K562 (cell line): ENCODE results near the gene KCND3. TPM values are rescaled to one million over a fixed set of nuclear protein-coding genes. Genes with fewer than 3 reads are reported as not detected.

ENCODE experiments used
- ATAC-seq: fragments of 200-7000 bp; cut with Tn5 transposase; 3 replicates; pipeline ENCODE4 v1.9.1; 2020; ENCODE audit warnings: moderate library complexity
- BruUV-seq: library from RNA; stranded (reverse); fragments of 400-500 nt; replicated peaks from 2 replicates; lab custom pipeline; 2021; lab: Mats Ljungman, UMichigan
- CTCF ChIA-PET: fragments of 300-600 bp; formaldehyde crosslinking; extraction: SDS; loops from one replicate; lab custom pipeline; 2021; ENCODE audit warnings: low intra/inter-chr PET ratio; lab: Yijun Ruan, JAX
- POLR2A ChIA-PET: fragments of 300-600, 350-650 bp; sonication (Branson Sonifier 250); formaldehyde crosslinking; extraction: SDS; loops from one replicate; lab custom pipeline; 2021; ENCODE audit warnings: antibody characterized with exemption, inconsistent platforms; lab: Yijun Ruan, JAX
- DNase-seq, 4 experiments: peaks; one replicate each; pipeline versions ENCODE4 v3.0.0 to v3.0.0-alpha.2; 2011 to 2018; ENCODE audit warnings: low spot score in 3 of 4, mixed read lengths in 3 of 4; ENCODE audit errors: extremely low read depth in 1 of 4
- FAIRE-seq: peaks from 2 replicates; lab custom pipeline; 2011; peaks lifted over from hg19 to GRCh38; lab: Jason Lieb, UNC
- H2AFZ ChIP-seq: 2 replicates; pipeline ENCODE4 v1.6.0; 2011; ENCODE audit warnings: low read depth, low read length, control low read depth, inconsistent platforms
- H3K27ac ChIP-seq: fragments of 200-600 bp; 3 replicates; pipeline ENCODE4 v1.8.0; 2011; ENCODE audit warnings: low read depth, mild to moderate bottlenecking, control low read depth, inconsistent platforms, low read length, moderate library complexity, mixed read lengths; ENCODE audit errors: extremely low read depth
- H3K27me3 ChIP-seq, 2 experiments: fragments of 300-600 bp in 1 of 2; 2 replicates in 1 of 2; 3 replicates in 1 of 2; pipeline versions ENCODE4 v1.6.0 to v1.8.0; 2011; ENCODE audit warnings: inconsistent platforms in 2 of 2, low read length in 2 of 2, mild to moderate bottlenecking in 1 of 2, mixed read lengths in 1 of 2, moderate library complexity in 1 of 2; ENCODE audit not compliant: control insufficient read depth in 2 of 2, insufficient read depth in 2 of 2
- H3K36me3 ChIP-seq: fragments of 300-600 bp; 3 replicates; pipeline ENCODE4 v1.8.0; 2011; ENCODE audit warnings: mild to moderate bottlenecking, low read length, inconsistent platforms; ENCODE audit not compliant: control insufficient read depth, insufficient read depth
- H3K4me1 ChIP-seq, 2 experiments: fragments of 200-600 bp in 1 of 2; replicated peaks in 1 of 2; 2 replicates in 1 of 2; 3 replicates in 1 of 2; pipeline versions ENCODE4 v1.5.1 to v1.8.0; 2011; ENCODE audit warnings: inconsistent platforms in 2 of 2, low read length in 2 of 2, mild to moderate bottlenecking in 1 of 2, mixed read lengths in 1 of 2, moderate library complexity in 1 of 2; ENCODE audit not compliant: control insufficient read depth in 2 of 2, insufficient read depth in 2 of 2
- H3K4me2 ChIP-seq: 2 replicates; pipeline ENCODE4 v1.6.1; 2011; ENCODE audit warnings: low read length, control low read depth, inconsistent platforms, mixed read lengths; ENCODE audit not compliant: insufficient read depth
- H3K4me3 ChIP-seq: fragments of 200-600 bp; sonication (generic), shearing (Covaris generic); 2 replicates; pipeline ENCODE4 v1.5.1; 2016; ENCODE audit warnings: control low read depth, inconsistent platforms
- H3K79me2 ChIP-seq: fragments of 200-600 bp; 3 replicates; pipeline ENCODE4 v1.8.0; 2011; ENCODE audit warnings: low read length, inconsistent platforms; ENCODE audit not compliant: control insufficient read depth, insufficient read depth
- H3K9ac ChIP-seq, 2 experiments: 2 replicates each; pipeline versions ENCODE4 v1.6.0 to v1.6.1; 2011; ENCODE audit warnings: low read depth in 2 of 2, low read length in 2 of 2, control low read depth in 1 of 2, inconsistent platforms in 1 of 2, mild to moderate bottlenecking in 1 of 2, mixed read lengths in 1 of 2; ENCODE audit not compliant: insufficient read depth in 1 of 2
- H3K9me1 ChIP-seq: one replicate; pipeline ENCODE4 v1.6.0; 2011; ENCODE audit warnings: inconsistent platforms, mild to moderate bottlenecking, low read length, moderate library complexity; ENCODE audit not compliant: control insufficient read depth, insufficient read depth
- H3K9me3 ChIP-seq: replicated peaks from 2 replicates; pipeline ENCODE4 v1.5.1; 2011; ENCODE audit warnings: low read depth, low read length, inconsistent platforms; ENCODE audit not compliant: control insufficient read depth, insufficient read depth
- H4K20me1 ChIP-seq: replicated peaks from 2 replicates; pipeline ENCODE4 v1.6.1; 2011; ENCODE audit warnings: low read length, inconsistent platforms, mixed read lengths; ENCODE audit not compliant: control insufficient read depth, insufficient read depth
- MAZ ChIP-seq, 2 experiments: fragments of 450-650 bp in 1 of 2; sonication (generic) in 1 of 2; formaldehyde crosslinking; IDR thresholded peaks in 1 of 2; conservative IDR thresholded peaks in 1 of 2; 2 replicates each; pipeline versions ENCODE4 v1.4.0 to v1.5.0; 2020; ENCODE audit warnings: mild to moderate bottlenecking in 1 of 2, missing genetic modification reagents in 1 of 2
- NR2F6 ChIP-seq: fragments of 450-650 bp; formaldehyde crosslinking; IDR thresholded peaks from 2 replicates; pipeline ENCODE4 v1.4.0; 2020; ENCODE audit warnings: mild to moderate bottlenecking
- POU5F1 ChIP-seq: fragments of 150-350 bp; IDR thresholded peaks from 2 replicates; pipeline ENCODE4 v1.6.1; 2014; ENCODE audit warnings: borderline replicate concordance, low read length, low read depth, mild to moderate bottlenecking; ENCODE audit not compliant: partially characterized antibody
- RBM25 ChIP-seq: fragments of 200-400 bp; formaldehyde crosslinking; IDR thresholded peaks from 2 replicates; pipeline ENCODE4 v1.6.1; 2018; ENCODE audit warnings: low read length, low read depth, moderate library complexity; ENCODE audit not compliant: severe bottlenecking
- TAF9B ChIP-seq: fragments of 450-650 bp; IDR thresholded peaks from 2 replicates; pipeline ENCODE4 v1.6.1; 2018; ENCODE audit warnings: mild to moderate bottlenecking; ENCODE audit not compliant: partially characterized antibody
- ZNF699 ChIP-seq: fragments of 250-450 bp; sonication (Bioruptor Pico); IDR thresholded peaks from 2 replicates; pipeline ENCODE4 v1.8.0; 2021; ENCODE audit warnings: mild to moderate bottlenecking, moderate library complexity; ENCODE audit not compliant: insufficient replicate concordance
- WGBS: fragments of 100-300 bp; shearing (Covaris generic); methylation state at CpG from one replicate; pipeline ENCODE4 v1.1.6; 2016; ENCODE audit warnings: low coverage, mixed read lengths; ENCODE audit not compliant: insufficient coverage; ENCODE audit errors: missing lambda C conversion rate; 5-methylcytosine and 5-hydroxymethylcytosine counted together
- in situ Hi-C: fragments of 300-500 bp; cut with MboI; formaldehyde crosslinking; loops from 4 replicates; pipeline ENCODE4 v1.15.0; 2018; ENCODE audit warnings: inconsistent platforms, mixed read lengths
- intact Hi-C: fragments of 100-400 bp; cut with micrococcal nuclease; formaldehyde crosslinking; loops from 2 replicates; pipeline ENCODE4 v1.14.2; 2022
- polyA plus RNA-seq, 8 experiments: library from polyadenylated mRNA; depleted of rRNA in 4 of 8; stranded (reverse) in 5 of 8; unstranded in 3 of 8; fragments of >200 nt; fragmentation: Nextera tagmentation in 2 of 8; fragmentation: Illumina TruSeq in 1 of 8; extraction: Ambion mirVana in 2 of 8; extraction: Trizol in 1 of 8; gene quantifications; 2 replicates each; pipeline versions ENCODE4 v1.2.1 to v1.2.3, GENCODE V29; 2011 to 2014; ENCODE audit warnings: inconsistent platforms in 1 of 8, missing spikeins in 1 of 8
- total RNA-seq, 7 experiments: library from RNA; depleted of rRNA in 6 of 7; stranded (reverse); fragments of >200 nt in 6 of 7; fragmentation: Illumina TruSeq in 2 of 7; extraction: Trizol in 2 of 7; gene quantifications; 2 replicates each; pipeline versions ENCODE4 v1.2.1 to v1.2.3, GENCODE V29; 2011 to 2021; ENCODE audit warnings: low replicate concordance in 1 of 7
- TF ChIP-seq, protein P1 (sequence below): fragments of 450-650 bp; formaldehyde crosslinking; IDR thresholded peaks from 2 replicates; pipeline ENCODE4 v1.4.0; 2022; ENCODE audit warnings: mild to moderate bottlenecking, moderate library complexity
- TF ChIP-seq, protein P2 (sequence below): fragments of 250-450 bp; sonication (Bioruptor Pico); IDR thresholded peaks from 2 replicates; pipeline ENCODE4 v1.4.0; 2020
- TF ChIP-seq, protein P3 (sequence below): IDR thresholded peaks from 2 replicates; pipeline ENCODE4 v1.6.1; 2014; ENCODE audit warnings: antibody characterized with exemption
- TF ChIP-seq, protein P4 (sequence below), 2 experiments: fragments of 450-650 bp; formaldehyde crosslinking in 1 of 2; IDR thresholded peaks; 2 replicates each; pipeline versions ENCODE4 v1.4.0 to v1.6.1; 2014 to 2020; ENCODE audit warnings: mild to moderate bottlenecking in 2 of 2, borderline replicate concordance in 1 of 2, low read depth in 1 of 2

KCND3 gene
- total and polyA plus RNA-seq, 9 of the 15 experiments (the other 6 are each of a cell fraction or from before 2014, with no cell fraction given): not detected

DNA sequence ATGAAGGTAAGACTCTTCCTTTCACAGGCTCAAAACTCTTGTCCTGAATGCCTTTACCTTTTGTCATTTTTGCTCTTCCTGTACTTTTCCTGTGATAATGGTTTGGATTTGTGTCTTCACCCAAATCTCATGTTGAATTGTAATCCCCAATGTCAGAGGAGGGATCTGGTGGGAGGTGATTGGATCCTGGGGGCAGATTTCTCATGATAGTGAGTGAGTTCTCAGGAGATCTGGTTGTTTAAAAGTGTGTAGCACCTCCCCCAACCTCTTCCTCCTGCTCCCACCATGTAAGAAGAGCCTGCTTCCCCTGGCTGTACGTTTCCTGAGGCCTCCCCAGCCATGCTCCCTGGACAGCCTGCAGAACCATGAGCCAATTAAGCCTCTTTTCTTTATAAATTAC is 158.3 kb downstream of the KCND3 start:
- H3K27me3 ChIP-seq: peaks cover 2 to 13% of the 10 kb centered on the region in 2 experiments; a peak in 2 of 5 replicates
- intact Hi-C loops (no loop called here), in situ Hi-C loops (no loop called here)
- H3K79me2 ChIP-seq: no peaks in the 10 kb centered on the region
- H3K9ac ChIP-seq: no peak overlapping the region
- H3K27ac ChIP-seq: no peak overlapping the region
- no peaks in the 10 kb centered on the region for H3K4me1 ChIP-seq
- H3K9me1 ChIP-seq: no peaks in the 10 kb centered on the region
- 0% methylated on average over 1 of the region's 1 CpG for whole genome bisulfite sequencing
- ATAC-seq (no peak), FAIRE-seq (no peak), DNase-seq (no peak)
- CTCF ChIA-PET: no interaction called here
- no peak overlapping the region for H2AFZ ChIP-seq
- no peaks in the 10 kb centered on the region for H4K20me1 ChIP-seq
- no TSS peak for BruUV-seq
- no peaks in the 10 kb centered on the region for H3K9me3 ChIP-seq
- POLR2A ChIA-PET: no interaction called here
- H3K4me2 ChIP-seq: no peak overlapping the region
- H3K36me3 ChIP-seq: no peaks in the 10 kb centered on the region
- H3K4me3 ChIP-seq: no peak overlapping the region
- TF ChIP-seq MAZ (CRISPR knock-in tag; conservative IDR thresholded peaks at IDR 0.05 in 1 of 2, IDR thresholded peaks at IDR 0.05 in 1 of 2) (no peak), NR2F6 (CRISPR knock-in tag) (no peak), POU5F1 (no peak), TAF9B (no peak), RBM25 (no peak), ZNF699 (no peak)
- TF ChIP-seq, protein P1, sequence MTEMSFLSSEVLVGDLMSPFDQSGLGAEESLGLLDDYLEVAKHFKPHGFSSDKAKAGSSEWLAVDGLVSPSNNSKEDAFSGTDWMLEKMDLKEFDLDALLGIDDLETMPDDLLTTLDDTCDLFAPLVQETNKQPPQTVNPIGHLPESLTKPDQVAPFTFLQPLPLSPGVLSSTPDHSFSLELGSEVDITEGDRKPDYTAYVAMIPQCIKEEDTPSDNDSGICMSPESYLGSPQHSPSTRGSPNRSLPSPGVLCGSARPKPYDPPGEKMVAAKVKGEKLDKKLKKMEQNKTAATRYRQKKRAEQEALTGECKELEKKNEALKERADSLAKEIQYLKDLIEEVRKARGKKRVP: no peak
- TF ChIP-seq, protein P2, sequence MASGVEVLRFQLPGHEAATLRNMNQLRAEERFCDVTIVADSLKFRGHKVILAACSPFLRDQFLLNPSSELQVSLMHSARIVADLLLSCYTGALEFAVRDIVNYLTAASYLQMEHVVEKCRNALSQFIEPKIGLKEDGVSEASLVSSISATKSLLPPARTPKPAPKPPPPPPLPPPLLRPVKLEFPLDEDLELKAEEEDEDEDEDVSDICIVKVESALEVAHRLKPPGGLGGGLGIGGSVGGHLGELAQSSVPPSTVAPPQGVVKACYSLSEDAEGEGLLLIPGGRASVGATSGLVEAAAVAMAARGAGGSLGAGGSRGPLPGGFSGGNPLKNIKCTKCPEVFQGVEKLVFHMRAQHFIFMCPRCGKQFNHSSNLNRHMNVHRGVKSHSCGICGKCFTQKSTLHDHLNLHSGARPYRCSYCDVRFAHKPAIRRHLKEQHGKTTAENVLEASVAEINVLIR: no peak
- TF ChIP-seq, protein P3, sequence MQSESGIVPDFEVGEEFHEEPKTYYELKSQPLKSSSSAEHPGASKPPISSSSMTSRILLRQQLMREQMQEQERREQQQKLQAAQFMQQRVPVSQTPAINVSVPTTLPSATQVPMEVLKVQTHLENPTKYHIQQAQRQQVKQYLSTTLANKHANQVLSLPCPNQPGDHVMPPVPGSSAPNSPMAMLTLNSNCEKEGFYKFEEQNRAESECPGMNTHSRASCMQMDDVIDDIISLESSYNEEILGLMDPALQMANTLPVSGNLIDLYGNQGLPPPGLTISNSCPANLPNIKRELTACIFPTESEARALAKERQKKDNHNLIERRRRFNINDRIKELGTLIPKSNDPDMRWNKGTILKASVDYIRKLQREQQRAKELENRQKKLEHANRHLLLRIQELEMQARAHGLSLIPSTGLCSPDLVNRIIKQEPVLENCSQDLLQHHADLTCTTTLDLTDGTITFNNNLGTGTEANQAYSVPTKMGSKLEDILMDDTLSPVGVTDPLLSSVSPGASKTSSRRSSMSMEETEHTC: no peak
- TF ChIP-seq, protein P4, sequence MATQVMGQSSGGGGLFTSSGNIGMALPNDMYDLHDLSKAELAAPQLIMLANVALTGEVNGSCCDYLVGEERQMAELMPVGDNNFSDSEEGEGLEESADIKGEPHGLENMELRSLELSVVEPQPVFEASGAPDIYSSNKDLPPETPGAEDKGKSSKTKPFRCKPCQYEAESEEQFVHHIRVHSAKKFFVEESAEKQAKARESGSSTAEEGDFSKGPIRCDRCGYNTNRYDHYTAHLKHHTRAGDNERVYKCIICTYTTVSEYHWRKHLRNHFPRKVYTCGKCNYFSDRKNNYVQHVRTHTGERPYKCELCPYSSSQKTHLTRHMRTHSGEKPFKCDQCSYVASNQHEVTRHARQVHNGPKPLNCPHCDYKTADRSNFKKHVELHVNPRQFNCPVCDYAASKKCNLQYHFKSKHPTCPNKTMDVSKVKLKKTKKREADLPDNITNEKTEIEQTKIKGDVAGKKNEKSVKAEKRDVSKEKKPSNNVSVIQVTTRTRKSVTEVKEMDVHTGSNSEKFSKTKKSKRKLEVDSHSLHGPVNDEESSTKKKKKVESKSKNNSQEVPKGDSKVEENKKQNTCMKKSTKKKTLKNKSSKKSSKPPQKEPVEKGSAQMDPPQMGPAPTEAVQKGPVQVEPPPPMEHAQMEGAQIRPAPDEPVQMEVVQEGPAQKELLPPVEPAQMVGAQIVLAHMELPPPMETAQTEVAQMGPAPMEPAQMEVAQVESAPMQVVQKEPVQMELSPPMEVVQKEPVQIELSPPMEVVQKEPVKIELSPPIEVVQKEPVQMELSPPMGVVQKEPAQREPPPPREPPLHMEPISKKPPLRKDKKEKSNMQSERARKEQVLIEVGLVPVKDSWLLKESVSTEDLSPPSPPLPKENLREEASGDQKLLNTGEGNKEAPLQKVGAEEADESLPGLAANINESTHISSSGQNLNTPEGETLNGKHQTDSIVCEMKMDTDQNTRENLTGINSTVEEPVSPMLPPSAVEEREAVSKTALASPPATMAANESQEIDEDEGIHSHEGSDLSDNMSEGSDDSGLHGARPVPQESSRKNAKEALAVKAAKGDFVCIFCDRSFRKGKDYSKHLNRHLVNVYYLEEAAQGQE (IDR thresholded peaks at IDR 0.05; ENCODE audit: borderline replicate concordance): no peak
- TF ChIP-seq, protein P4 (CRISPR knock-in tag; IDR thresholded peaks at IDR 0.05; ENCODE audit: low read depth): no peak
